GM12878 (cell line): ENCODE data around the gene RAB24. TPM values are rescaled to one million over a fixed set of nuclear protein-coding genes. Genes with fewer than 3 reads are reported as not detected.

Experiments
- ATAC-seq: fragments of 200-7000 bp; cut with Tn5 transposase; 3 replicates; pipeline ENCODE4 v1.9.1; 2020; ENCODE audit warnings: mild to moderate bottlenecking, moderate library complexity
- BruUV-seq: library from RNA; stranded (reverse); fragments of 400-500 nt; replicated peaks from 2 replicates; lab custom pipeline; 2021; lab: Mats Ljungman, UMichigan
- CTCF ChIA-PET: fragments of 300-600 bp; sonication (Branson Sonifier 250); formaldehyde crosslinking; extraction: SDS; loops from one replicate; lab custom pipeline; 2021; ENCODE audit warnings: inconsistent platforms; lab: Yijun Ruan, JAX
- POLR2A ChIA-PET: fragments of 350-600 bp; formaldehyde crosslinking; extraction: SDS; loops from one replicate; lab custom pipeline; 2021; ENCODE audit warnings: inconsistent platforms; lab: Charles Lee
- RAD21 ChIA-PET: fragments of 300-600 bp; sonication (Branson Sonifier 250); formaldehyde crosslinking; loops from one replicate; lab custom pipeline; 2023; ENCODE audit warnings: antibody characterized with exemption; ENCODE audit not compliant: unreplicated experiment; lab: Charles Lee
- SMC1A ChIA-PET: fragments of 300-600 bp; sonication (Branson Sonifier 250); formaldehyde crosslinking; loops from one replicate; lab custom pipeline; 2023; ENCODE audit not compliant: unreplicated experiment, uncharacterized antibody; lab: Charles Lee
- DNase-seq: peaks from one replicate; pipeline ENCODE4 v3.0.0-alpha.2; 2011; ENCODE audit warnings: low read depth, low spot score
- FAIRE-seq: peaks from 3 replicates; lab custom pipeline; 2011; peaks lifted over from hg19 to GRCh38; lab: Jason Lieb, UNC
- H2AFZ ChIP-seq: 2 replicates; pipeline ENCODE4 v1.6.0; 2011; ENCODE audit warnings: low read depth, low read length, control low read depth; ENCODE audit not compliant: control insufficient read depth
- H3K27ac ChIP-seq: 2 replicates; pipeline ENCODE4 v1.5.1; 2011; ENCODE audit warnings: control low read depth; ENCODE audit not compliant: control insufficient read depth, insufficient read depth
- H3K27me3 ChIP-seq, 2 experiments: replicated peaks in 1 of 2; 2 replicates each; pipeline versions ENCODE4 v1.6.0 to v1.6.1; 2011; ENCODE audit warnings: low read length in 1 of 2; ENCODE audit not compliant: control insufficient read depth in 2 of 2, insufficient read depth in 2 of 2
- H3K36me3 ChIP-seq, 2 experiments: 2 replicates each; pipeline ENCODE4 v1.5.1; 2011; ENCODE audit warnings: low read length in 1 of 2; ENCODE audit not compliant: control insufficient read depth in 2 of 2, insufficient read depth in 2 of 2
- H3K4me1 ChIP-seq: 2 replicates; pipeline ENCODE4 v1.6.1; 2011; ENCODE audit warnings: mild to moderate bottlenecking, low read length, moderate library complexity, mixed read lengths; ENCODE audit not compliant: control insufficient read depth, insufficient read depth
- H3K4me2 ChIP-seq: 2 replicates; pipeline ENCODE4 v1.6.0; 2011; ENCODE audit warnings: control low read depth; ENCODE audit not compliant: control insufficient read depth, insufficient read depth
- H3K4me3 ChIP-seq: fragments of 200-600 bp; sonication (generic); 2 replicates; pipeline ENCODE4 v1.5.1; 2016
- H3K79me2 ChIP-seq: 2 replicates; pipeline ENCODE4 v1.6.0; 2011; ENCODE audit warnings: low read length; ENCODE audit not compliant: control insufficient read depth, insufficient read depth
- H3K9ac ChIP-seq: 2 replicates; pipeline ENCODE4 v1.8.0; 2011; ENCODE audit warnings: low read length, control low read depth, mixed read lengths; ENCODE audit not compliant: control insufficient read depth, insufficient read depth
- H3K9me3 ChIP-seq: replicated peaks from 3 replicates; pipeline ENCODE4 v1.5.1; 2011; ENCODE audit warnings: mild to moderate bottlenecking, low read length; ENCODE audit not compliant: control insufficient read depth, insufficient read depth
- H4K20me1 ChIP-seq: 2 replicates; pipeline ENCODE4 v1.6.0; 2011; ENCODE audit not compliant: control insufficient read depth, insufficient read depth
- CHD2 ChIP-seq: IDR thresholded peaks from 2 replicates; pipeline ENCODE4 v1.6.1; 2011; ENCODE audit warnings: low read depth, low read length, improper control_type of control experiment, borderline replicate concordance
- FOXK2 ChIP-seq: fragments of 450-650 bp; IDR thresholded peaks from 2 replicates; pipeline ENCODE4 v1.6.1; 2017; ENCODE audit warnings: mild to moderate bottlenecking, moderate library complexity
- KLF5 ChIP-seq: fragments of 450-650 bp; IDR thresholded peaks from 2 replicates; pipeline ENCODE4 v1.6.1; 2014; ENCODE audit warnings: mild to moderate bottlenecking; ENCODE audit not compliant: partially characterized antibody
- MTA2 ChIP-seq: fragments of 450-650 bp; IDR thresholded peaks from 2 replicates; pipeline ENCODE4 v1.6.1; 2016; ENCODE audit warnings: low read depth, mild to moderate bottlenecking, moderate library complexity
- NFYB ChIP-seq: IDR thresholded peaks from 2 replicates; pipeline ENCODE4 v1.6.1; 2011; ENCODE audit warnings: low read depth, mild to moderate bottlenecking, low read length, improper control_type of control experiment, moderate library complexity; ENCODE audit not compliant: insufficient read depth
- RAD21 ChIP-seq: IDR thresholded peaks from 2 replicates; pipeline ENCODE4 v1.6.1; 2011; ENCODE audit warnings: mild to moderate bottlenecking, low read depth, low read length, moderate library complexity; ENCODE audit not compliant: insufficient read depth
- SMAD5 ChIP-seq: IDR thresholded peaks from 2 replicates; pipeline ENCODE4 v1.6.1; 2016; ENCODE audit warnings: antibody characterized with exemption, low read depth
- SUZ12 ChIP-seq: fragments of 200-600 bp; sonication (generic); IDR thresholded peaks from one replicate; pipeline ENCODE4 v1.6.1; 2018; ENCODE audit warnings: antibody characterized with exemption, mild to moderate bottlenecking; ENCODE audit not compliant: unreplicated experiment
- ZBTB4 ChIP-seq: fragments of 450-650 bp; formaldehyde crosslinking; IDR thresholded peaks from 2 replicates; pipeline ENCODE4 v1.4.0; 2022; ENCODE audit warnings: mild to moderate bottlenecking, moderate library complexity
- ZBTB40 ChIP-seq: fragments of 450-650 bp; IDR thresholded peaks from 2 replicates; pipeline ENCODE4 v1.6.1; 2016; ENCODE audit warnings: mild to moderate bottlenecking, moderate library complexity, borderline replicate concordance
- WGBS: methylation state at CpG from one replicate; pipeline ENCODE4 v1.1.6; 2016; ENCODE audit warnings: low lambda C conversion rate; ENCODE audit not compliant: insufficient replicate concordance, insufficient coverage; ENCODE audit errors: missing lambda C conversion rate; 5-methylcytosine and 5-hydroxymethylcytosine counted together
- in situ Hi-C: fragments of 300-500 bp; cut with MboI; formaldehyde crosslinking; loops from 9 replicates; pipeline ENCODE4 v1.14.3; 2018; ENCODE audit warnings: mixed read lengths
- intact Hi-C: fragments of 100-400 bp; cut with micrococcal nuclease; formaldehyde crosslinking; loops from one replicate; pipeline ENCODE4 v1.14.2; 2022; ENCODE audit not compliant: unreplicated experiment
- polyA plus RNA-seq, 11 experiments: library from polyadenylated mRNA; depleted of rRNA in 4 of 11; unstranded in 6 of 11; stranded (reverse) in 5 of 11; fragments of >200 nt; fragmentation: Nextera tagmentation in 4 of 11; fragmentation: Illumina TruSeq in 1 of 11; extraction: Ambion mirVana in 4 of 11; extraction: Trizol in 1 of 11; gene quantifications; 1 replicate in 1 of 11; 2 replicates in 10 of 11; pipeline versions ENCODE4 v1.2.1 to v1.2.3, GENCODE V29; 2011 to 2016; ENCODE audit warnings: inconsistent platforms in 2 of 11, missing spikeins in 2 of 11, low read depth in 1 of 11
- total RNA-seq, 4 experiments: library from RNA; depleted of rRNA in 3 of 4; stranded (reverse); fragments of >200 nt in 3 of 4; fragmentation: Illumina TruSeq in 1 of 4; extraction: Trizol in 1 of 4; gene quantifications; 2 replicates each; pipeline versions ENCODE4 v1.2.1 to v1.2.3, GENCODE V29; 2013 to 2021

Gene RAB24
- total and polyA plus RNA-seq, 10 of the 15 experiments (the other 5 are each of a cell fraction or from before 2014, with no cell fraction given), result 8.0 to 44.4 (median 24.4) TPM

- ChIA-PET SMC1A (interaction anchor here (1.5 to 1.9 kb wide), 2 partner anchors 13 to 62 kb away, joined by 3 to 4 read pairs; no protein-coding TSS in a partner anchor), CTCF (interaction anchor here (1.6 to 4.6 kb wide), 3 partner anchors 13 to 225 kb away, joined by 5 to 25 read pairs (median 20); no protein-coding TSS in a partner anchor), POLR2A (interaction anchor here (1.1 kb wide), 1 partner anchor 172 kb away, joined by 3 read pairs; no protein-coding TSS in a partner anchor), RAD21 (no interaction called here)
- WGBS, result 38% methylated on average over 4 of the region's 4 CpGs
- Histone ChIP-seq H3K79me2 (no peaks in the 10 kb centered on the region; the same call in none of the 2 replicates), H3K9me3 (no peaks in the 10 kb centered on the region), H3K4me2 (no peak overlapping the region), H3K36me3 (peaks cover 26 to 37% of the 10 kb centered on the region in 2 experiments), H4K20me1 (no peaks in the 10 kb centered on the region), H3K27ac (no peak overlapping the region; the same call in 1 of the 2 replicates), H3K4me1 (peaks cover 34% of the 10 kb centered on the region), H2AFZ (no peak overlapping the region), H3K27me3 (no peaks in the 10 kb centered on the region), H3K9ac (no peak overlapping the region), H3K4me3 (no peak overlapping the region)
- ATAC-seq (no peak), DNase-seq (no peak), FAIRE-seq (no peak)
- no TSS peak for BruUV-seq
- in situ Hi-C loops (loop anchor here (5.0 kb wide), 1 partner anchor 179 kb away; no protein-coding TSS in a partner anchor), intact Hi-C loops (no loop called here)
- TF ChIP-seq MTA2, result no peak
- TF ChIP-seq ZBTB4 (CRISPR knock-in tag), result no peak
- no peak for TF ChIP-seq FOXK2
- TF ChIP-seq CHD2, result no peak
- TF ChIP-seq ZBTB40, result no peak
- no peak for TF ChIP-seq RAD21
- TF ChIP-seq KLF5, result no peak
- TF ChIP-seq NFYB, result no peak
- TF ChIP-seq SMAD5, result no peak
- TF ChIP-seq SUZ12, result no peak
Observed at GRCh38 chr5:177296581-177296980, 6.9 kb downstream of the RAB24 start.
